K562 (cell line): ENCODE results near the gene HSF5. TPM values are rescaled to one million over a fixed set of nuclear protein-coding genes. Genes with fewer than 3 reads are reported as not detected.
A peak's percentile ranks its signal among the peaks of the same experiment; 100 is the strongest.

Source experiments
- CXXC5 ChIP-seq: fragments of 250-450 bp; sonication (Bioruptor Pico); IDR thresholded peaks from 2 replicates; pipeline ENCODE4 v1.8.0; 2022; ENCODE audit warnings: inconsistent platforms, mild to moderate bottlenecking, moderate library complexity
- ETS1 ChIP-seq: conservative IDR thresholded peaks from 2 replicates; pipeline ENCODE4 v1.6.1; 2011; ENCODE audit warnings: low read depth, mild to moderate bottlenecking, low read length; ENCODE audit not compliant: control insufficient read depth
- ETV1 ChIP-seq: fragments of 450-650 bp; conservative IDR thresholded peaks from 2 replicates; pipeline ENCODE4 v1.6.1; 2016; ENCODE audit warnings: missing genetic modification characterization, control low read depth, low read depth, missing compliant biosample characterization
- GABPA ChIP-seq: fragments of 200-800 bp; sonication (Bioruptor generic); conservative IDR thresholded peaks from 2 replicates; pipeline ENCODE4 v1.6.1; 2016; ENCODE audit warnings: low read depth, missing genetic modification characterization, missing compliant biosample characterization
- MAFF ChIP-seq: IDR thresholded peaks from 2 replicates; pipeline ENCODE4 v1.6.1; 2012; ENCODE audit warnings: low read length, improper control_type of control experiment
- MCM5 ChIP-seq: fragments of 450-650 bp; IDR thresholded peaks from 2 replicates; pipeline ENCODE4 v1.6.1; 2016; ENCODE audit warnings: low read depth
- MECOM ChIP-seq: fragments of 250-450 bp; sonication (Bioruptor Pico); IDR thresholded peaks from 2 replicates; pipeline ENCODE4 v1.8.0; 2022; ENCODE audit warnings: inconsistent platforms
- NR0B1 ChIP-seq: fragments of 450-650 bp; IDR thresholded peaks from one replicate; pipeline ENCODE4 v1.6.1; 2018; ENCODE audit warnings: mild to moderate bottlenecking, moderate library complexity; ENCODE audit not compliant: partially characterized antibody
- NR3C1 ChIP-seq: sonication (generic); formaldehyde crosslinking; IDR thresholded peaks from 2 replicates; pipeline ENCODE4 v1.8.1; 2022; ENCODE audit warnings: missing genetic modification reagents
- PHF20 ChIP-seq: fragments of 450-650 bp; IDR thresholded peaks from 2 replicates; pipeline ENCODE4 v1.6.1; 2018; ENCODE audit not compliant: partially characterized antibody
- RB1 ChIP-seq: fragments of 450-650 bp; IDR thresholded peaks from 2 replicates; pipeline ENCODE4 v1.6.1; 2017; ENCODE audit warnings: low read depth, mild to moderate bottlenecking
- RREB1 ChIP-seq: fragments of 250-450 bp; sonication (Bioruptor Pico); IDR thresholded peaks from 2 replicates; pipeline ENCODE4 v1.4.0; 2020
- TCF3 ChIP-seq: sonication (generic); formaldehyde crosslinking; IDR thresholded peaks from 2 replicates; pipeline ENCODE4 v1.4.0; 2020; ENCODE audit warnings: mild to moderate bottlenecking, missing genetic modification reagents
- TRIM28 ChIP-seq: fragments of 450-650 bp; IDR thresholded peaks from 2 replicates; pipeline ENCODE4 v1.6.1; 2017
- ZNF174 ChIP-seq: fragments of 250-450 bp; sonication (Bioruptor Pico); IDR thresholded peaks from 2 replicates; pipeline ENCODE4 v1.4.0; 2020; ENCODE audit warnings: mild to moderate bottlenecking
- ZNF347 ChIP-seq: fragments of 450-650 bp; formaldehyde crosslinking; IDR thresholded peaks from 2 replicates; pipeline ENCODE4 v1.4.0; 2020; ENCODE audit warnings: low read depth, mild to moderate bottlenecking, moderate library complexity
- ZNF518B ChIP-seq: fragments of 250-450 bp; sonication (Bioruptor Pico); IDR thresholded peaks from 2 replicates; pipeline ENCODE4 v1.5.0; 2021; ENCODE audit warnings: mild to moderate bottlenecking, moderate library complexity
- ZNF696 ChIP-seq: fragments of 250-450 bp; sonication (Bioruptor Pico); conservative IDR thresholded peaks from 2 replicates; pipeline ENCODE4 v1.4.0; 2020; ENCODE audit warnings: mild to moderate bottlenecking, moderate library complexity
- polyA plus RNA-seq, 8 experiments: library from polyadenylated mRNA; depleted of rRNA in 4 of 8; stranded (reverse) in 5 of 8; unstranded in 3 of 8; fragments of >200 nt; fragmentation: Nextera tagmentation in 2 of 8; fragmentation: Illumina TruSeq in 1 of 8; extraction: Ambion mirVana in 2 of 8; extraction: Trizol in 1 of 8; gene quantifications; 2 replicates each; pipeline versions ENCODE4 v1.2.1 to v1.2.3, GENCODE V29; 2011 to 2014; ENCODE audit warnings: inconsistent platforms in 1 of 8, missing spikeins in 1 of 8
- total RNA-seq, 7 experiments: library from RNA; depleted of rRNA in 6 of 7; stranded (reverse); fragments of >200 nt in 6 of 7; fragmentation: Illumina TruSeq in 2 of 7; extraction: Trizol in 2 of 7; gene quantifications; 2 replicates each; pipeline versions ENCODE4 v1.2.1 to v1.2.3, GENCODE V29; 2011 to 2021; ENCODE audit warnings: low replicate concordance in 1 of 7

The HSF5 gene
- total and polyA plus RNA-seq, 9 of the 15 experiments (the other 6 are each of a cell fraction or from before 2014, with no cell fraction given): 0.04 TPM; not detected in 8

- TF ChIP-seq ZNF518B (CRISPR knock-in tag) (no peak), ZNF347 (CRISPR knock-in tag) (no peak), RB1 (peak; percentile 74; the same call in 1 of the 2 replicates), MAFF (no peak), TCF3 (no peak; the same call in 1 of the 2 replicates), NR3C1 (no peak), RREB1 (CRISPR knock-in tag) (no peak), ETV1 (tag) (no peak), MCM5 (no peak), ETS1 (0 out of 2 replicates have a peak, but pooled peaks have one; percentile 53), ZNF174 (CRISPR knock-in tag) (no peak), MECOM (no peak), CXXC5 (CRISPR knock-in tag) (no peak), ZNF696 (CRISPR knock-in tag) (no peak), NR0B1 (no peak), PHF20 (peak; percentile 45), GABPA (tag) (no peak), TRIM28 (no peak)
Observed at GRCh38 chr17:58517378-58517927, 29.2 kb upstream of the HSF5 start (continued).
